ENCODE results near the gene ANKRD34A.
A peak's percentile ranks its signal among the peaks of the same experiment; 100 is the strongest.

Gene ANKRD34A

GRCh38 chr1:145964328-145965118 is at the start of gene ANKRD34A, which contains the start of gene POLR3GL:
TSS of gene ANKRD34A (minus strand) at chr1:145964575. CDS start at chr1:145961759, 2,816 bp downstream.
TSS of gene POLR3GL (plus strand) at chr1:145964690. CDS start at chr1:145974866, 10,176 bp downstream.
- peak; percentile 69 for DNase-seq

- DNase-seq = no peak
Measured at GRCh38 chr1:146013559-146013922, 49.2 kb upstream of the ANKRD34A start.

- peak; percentile 34 for DNase-seq
Measured at GRCh38 chr1:146012703-146013558, 48.6 kb upstream of the ANKRD34A start.

DNA sequence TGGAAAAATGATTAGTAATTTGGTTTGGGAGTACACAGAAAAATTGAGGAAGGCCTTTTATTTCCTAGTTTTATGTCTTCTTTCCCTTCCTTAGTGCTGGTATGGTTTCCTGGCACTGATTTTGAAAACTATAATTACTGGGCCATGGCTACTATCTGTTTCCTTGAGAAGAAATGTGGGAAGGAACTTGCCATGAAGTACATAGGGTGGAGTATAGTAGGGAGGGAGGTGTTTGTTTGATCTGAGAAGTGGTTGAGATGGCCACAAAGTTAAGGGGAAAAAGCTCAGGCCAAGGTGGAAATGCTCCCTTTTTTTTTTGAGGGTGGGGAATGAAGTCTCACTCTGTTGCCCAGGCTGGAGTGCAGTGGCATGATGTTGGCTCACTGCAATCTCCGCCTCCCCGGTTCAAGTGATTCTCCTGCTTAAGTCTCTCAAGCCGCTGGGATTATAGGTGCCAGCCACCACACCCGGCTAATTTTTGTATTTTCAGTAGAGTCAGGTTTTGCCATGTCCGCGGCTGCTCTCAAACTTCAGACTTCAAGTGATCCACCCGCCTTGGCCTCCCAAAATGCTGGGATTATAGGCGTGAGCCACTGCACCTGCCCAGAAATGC is 45.9 kb upstream of the ANKRD34A start:
- no peak for DNase-seq

DNA sequence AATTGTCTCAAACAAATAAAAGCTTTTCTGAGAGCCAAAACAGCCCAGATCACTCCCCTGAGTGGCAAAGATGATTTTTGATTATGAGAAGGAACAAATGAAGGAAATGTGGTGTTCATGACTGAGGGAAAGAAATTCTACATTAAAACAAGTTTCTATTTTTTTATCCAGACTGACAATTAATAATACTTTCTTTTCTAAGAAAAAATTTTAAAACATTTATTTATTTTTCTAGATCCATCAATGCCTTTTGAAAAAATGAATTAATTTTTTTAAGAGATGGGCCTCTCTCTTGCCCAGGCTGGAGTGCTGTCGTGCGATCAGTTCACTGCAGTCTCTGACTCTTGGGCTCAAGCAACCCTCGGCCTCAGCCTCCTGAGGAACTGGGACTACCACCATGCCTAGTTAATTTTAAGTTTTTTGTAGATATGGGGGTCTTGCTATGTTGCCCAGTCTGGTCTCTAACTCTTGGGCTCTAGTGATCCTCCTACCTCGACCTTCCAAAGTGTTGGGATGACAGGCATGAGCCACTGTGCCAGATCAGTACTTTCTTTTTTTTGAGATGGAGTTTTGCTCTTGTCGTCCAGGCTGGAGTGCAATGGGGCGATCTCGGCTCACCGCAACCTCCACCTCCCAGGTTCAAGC is 43.2 kb upstream of the ANKRD34A start:
- DNase-seq = peak; percentile 37

GRCh38 chr1:146001709-146002108 is 37.3 kb upstream of the ANKRD34A start:
- DNase-seq = no peak

- no peak for DNase-seq
Measured at GRCh38 chr1:145999321-146000024, 35.1 kb upstream of the ANKRD34A start.

DNA sequence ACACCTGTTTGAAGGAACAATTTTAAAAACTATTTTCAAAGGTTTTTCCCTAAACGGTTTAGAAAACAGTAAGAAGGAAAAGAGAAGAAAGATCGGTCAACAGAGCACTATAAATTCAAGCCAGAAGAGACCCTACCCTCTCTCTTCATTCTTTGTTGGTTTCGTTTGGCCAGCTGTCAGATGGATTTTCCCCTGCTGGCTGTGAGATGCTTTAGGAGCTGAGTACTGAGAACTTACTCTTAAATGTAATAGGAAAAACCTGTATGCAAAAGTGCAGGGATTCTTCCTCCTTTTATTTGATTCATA is 33.3 kb upstream of the ANKRD34A start:
- DNase-seq = no peak

DNA sequence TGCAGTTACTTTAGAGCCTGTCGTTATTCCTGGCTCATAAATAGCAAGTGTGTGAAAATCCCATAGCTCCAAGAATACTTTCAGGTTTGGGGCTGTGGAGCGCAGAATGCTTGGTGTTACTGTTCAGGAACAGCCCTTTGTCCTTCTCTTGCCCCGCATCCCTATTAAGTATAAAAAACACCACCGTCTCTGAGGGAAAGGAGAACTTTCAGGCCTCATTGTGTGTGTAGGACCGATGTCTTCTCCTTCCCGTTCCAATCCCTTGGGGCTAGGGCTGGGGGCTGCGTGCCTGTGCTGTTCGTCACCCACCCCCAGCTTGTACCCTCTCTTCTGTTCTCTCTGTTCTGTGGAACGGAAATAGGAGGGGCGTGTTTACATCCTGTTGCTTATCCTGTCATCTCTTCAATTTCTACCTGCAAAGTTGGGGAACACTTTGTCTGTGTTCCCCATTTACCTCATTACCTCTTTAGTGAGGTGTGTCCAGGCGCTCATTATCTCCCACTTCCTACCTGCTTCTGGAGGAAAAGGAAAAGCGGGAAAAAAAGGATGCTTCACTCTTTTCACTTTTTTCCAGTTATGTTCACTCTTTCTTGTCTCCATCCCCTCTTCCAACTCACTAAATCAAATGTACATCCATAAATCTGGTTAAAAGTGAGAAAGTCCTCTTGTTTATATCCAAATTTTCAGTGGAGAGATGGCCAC is 32.8 kb upstream of the ANKRD34A start:
- DNase-seq = no peak

- DNase-seq = peak; percentile 89
Measured at GRCh38 chr1:145996433-145997015, 32.1 kb upstream of the ANKRD34A start, which contains the start of gene TXNIP. TSS of gene TXNIP (minus strand) at chr1:145996579. CDS start at chr1:145996266, 313 bp downstream.

GRCh38 chr1:145995964-145996432 is 31.6 kb upstream of the ANKRD34A start:
- no peak for DNase-seq

GRCh38 chr1:145995148-145995881 is 30.9 kb upstream of the ANKRD34A start:
- no peak for DNase-seq

DNA sequence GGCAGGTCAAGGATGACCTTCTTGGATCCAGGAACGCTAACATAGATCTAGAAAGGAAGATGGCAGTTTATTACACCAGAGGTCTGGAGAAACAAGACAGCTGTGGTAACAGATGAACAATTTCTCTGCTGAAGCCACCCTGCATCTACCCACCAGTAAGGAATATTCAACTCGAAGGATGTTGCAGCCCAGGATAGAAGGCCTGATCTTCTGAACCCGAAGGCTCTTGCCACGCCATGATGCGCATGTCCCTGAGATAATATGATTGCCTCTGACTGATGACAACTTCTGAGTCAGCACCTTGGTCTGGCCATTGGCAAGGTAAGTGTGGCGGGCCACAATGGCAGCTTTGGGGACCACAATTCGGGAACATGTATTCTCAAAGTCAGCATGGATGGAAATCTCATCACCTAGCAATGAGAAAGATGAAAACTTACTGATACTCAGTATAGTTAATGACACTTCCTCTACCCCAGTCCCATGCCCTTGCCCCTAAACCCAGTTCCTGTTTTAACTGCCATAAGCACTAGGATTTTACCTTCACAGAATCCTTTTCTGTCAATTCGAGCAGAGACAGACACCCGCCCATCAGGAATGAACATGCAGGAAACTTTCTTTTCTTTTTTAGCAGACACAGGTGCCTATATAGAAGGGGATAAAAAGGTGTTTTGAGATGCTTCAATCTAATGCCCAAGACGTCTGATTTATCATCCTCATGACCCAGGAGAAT is 30.2 kb upstream of the ANKRD34A start:
- no peak for DNase-seq

DNA sequence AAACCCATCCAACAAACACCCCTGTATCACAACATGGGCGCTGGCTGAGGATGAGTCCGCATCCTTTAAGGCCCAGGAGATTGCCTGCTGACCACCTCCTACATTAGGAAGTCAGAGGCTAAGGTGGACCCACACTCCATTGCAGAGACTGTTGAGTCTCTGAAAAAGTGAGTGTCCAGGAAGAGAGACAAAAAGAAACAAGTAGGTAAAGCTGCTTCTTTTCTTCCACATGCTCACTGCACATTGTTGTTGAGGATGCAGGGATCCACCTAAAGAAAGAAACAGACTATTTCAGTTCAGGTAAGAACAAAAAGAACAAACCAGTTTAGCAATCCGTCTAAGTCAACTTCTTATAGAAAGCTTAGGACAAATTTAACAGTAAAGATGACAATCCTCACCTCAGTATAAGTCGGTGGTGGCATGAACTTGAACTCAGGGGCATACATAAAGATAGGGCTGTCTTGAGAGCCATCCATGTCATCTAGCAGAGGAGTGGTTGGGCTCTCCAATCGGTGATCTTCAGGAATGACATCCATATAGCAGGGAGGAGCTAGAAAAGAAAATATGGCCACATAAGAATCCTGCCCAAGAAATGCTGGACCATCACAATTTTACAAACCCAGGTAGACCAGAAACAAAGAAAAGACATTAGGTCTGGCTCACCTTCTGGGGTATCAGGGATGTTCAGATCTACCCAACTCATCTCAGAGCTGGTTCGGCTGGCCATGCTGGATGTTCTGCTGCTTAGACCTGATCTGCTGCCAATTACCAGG is 29.4 kb upstream of the ANKRD34A start:
- DNase-seq = no peak

- DNase-seq = no peak
Measured at GRCh38 chr1:145992958-145993617, 28.7 kb upstream of the ANKRD34A start.

DNA sequence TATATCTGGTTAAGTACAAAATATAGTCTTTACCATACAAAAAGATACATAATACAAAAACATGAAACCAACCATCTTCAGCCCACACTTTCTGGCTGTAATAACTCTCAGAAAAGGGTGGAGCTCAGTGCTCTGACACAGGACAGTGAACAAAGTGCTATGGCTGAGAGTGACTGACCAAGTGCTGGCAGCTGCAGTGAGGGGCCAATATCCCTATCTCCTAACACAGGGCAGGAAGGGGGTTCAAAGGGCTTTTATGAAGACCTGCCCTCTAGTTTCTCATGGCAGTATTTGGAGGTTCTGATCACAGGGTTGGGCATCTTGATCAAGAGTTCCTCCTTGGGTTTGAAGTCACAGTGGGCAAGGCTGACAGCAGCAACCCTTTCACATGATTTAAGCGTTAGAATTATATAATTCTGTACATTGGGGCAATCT is 28.1 kb upstream of the ANKRD34A start:
- no peak for DNase-seq

- DNase-seq = no peak
Measured at GRCh38 chr1:145991735-145992412, 27.5 kb upstream of the ANKRD34A start.

Data from 8988T (cell line).